Central memory CD8-positive, alpha-beta T cell (primary cell): ENCODE results near the gene CUX1.
"Not testable (repeated sequence)": the region's sequence is repeated elsewhere in the genome, so short reads cannot be mapped to it uniquely, and the experiment has no call there.

Source experiments
- ATAC-seq: fragments of 150-1000 bp; cut with Tn5 transposase; replicated peaks from 2 replicates; pipeline ENCODE4 v1.10.0; 2022; ENCODE audit warnings: mild to moderate bottlenecking, moderate FRiP score, moderate number of reproducible peaks; ENCODE audit not compliant: poor library complexity, severe bottlenecking; ENCODE audit errors: extremely low read depth
- DNase-seq, 2 donors: peaks; one replicate each; pipeline ENCODE4 v3.0.0; 2021; ENCODE audit warnings: low spot score in 2 of 2
- H3K27ac Mint-ChIP-seq: one replicate; pipeline ENCODE4 v1.8.0; 2022; ENCODE audit warnings: low read depth, mild to moderate bottlenecking, moderate library complexity, mixed read lengths
- H3K27me3 Mint-ChIP-seq: one replicate; pipeline ENCODE4 v1.8.0; 2022; ENCODE audit warnings: mixed read lengths
- H3K36me3 Mint-ChIP-seq: one replicate; pipeline ENCODE4 v1.8.0; 2022; ENCODE audit warnings: mild to moderate bottlenecking, moderate library complexity, mixed read lengths; ENCODE audit not compliant: insufficient read depth
- H3K4me1 Mint-ChIP-seq: one replicate; pipeline ENCODE4 v1.8.0; 2022; ENCODE audit warnings: mixed read lengths
- H3K4me3 Mint-ChIP-seq: one replicate; pipeline ENCODE4 v1.8.0; 2022; ENCODE audit warnings: mild to moderate bottlenecking, moderate library complexity, mixed read lengths
- H3K9me3 Mint-ChIP-seq: one replicate; pipeline ENCODE4 v1.8.0; 2022; ENCODE audit warnings: mixed read lengths

The CUX1 gene

DNA sequence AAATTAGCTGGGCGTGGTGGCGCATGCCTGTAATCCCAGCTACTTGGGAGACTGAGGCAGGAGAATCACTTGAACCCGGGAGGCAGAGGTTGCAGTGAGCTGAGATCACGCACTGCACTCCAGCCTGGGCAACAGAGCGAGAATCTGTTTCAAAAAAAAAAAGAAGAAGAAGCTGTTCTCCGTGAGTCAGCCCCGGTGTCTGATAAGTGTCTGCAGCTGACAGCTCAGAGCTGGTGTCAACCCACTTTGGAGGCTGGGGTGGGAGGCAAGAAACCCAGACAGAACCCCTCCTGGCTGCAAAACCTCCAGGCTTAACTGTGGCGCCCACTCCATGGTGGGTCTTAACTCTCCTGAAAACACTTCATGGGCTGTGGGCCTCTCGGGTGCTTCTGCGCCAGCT lies 170.6 kb downstream of the CUX1 start:
- H3K27ac Mint-ChIP-seq, H3K4me3 Mint-ChIP-seq, ATAC-seq, H3K27me3 Mint-ChIP-seq, H3K36me3 Mint-ChIP-seq, H3K9me3 Mint-ChIP-seq, DNase-seq: not testable (repeated sequence)
- H3K4me1 Mint-ChIP-seq: peaks cover 24% of the 10 kb centered on the region

DNA sequence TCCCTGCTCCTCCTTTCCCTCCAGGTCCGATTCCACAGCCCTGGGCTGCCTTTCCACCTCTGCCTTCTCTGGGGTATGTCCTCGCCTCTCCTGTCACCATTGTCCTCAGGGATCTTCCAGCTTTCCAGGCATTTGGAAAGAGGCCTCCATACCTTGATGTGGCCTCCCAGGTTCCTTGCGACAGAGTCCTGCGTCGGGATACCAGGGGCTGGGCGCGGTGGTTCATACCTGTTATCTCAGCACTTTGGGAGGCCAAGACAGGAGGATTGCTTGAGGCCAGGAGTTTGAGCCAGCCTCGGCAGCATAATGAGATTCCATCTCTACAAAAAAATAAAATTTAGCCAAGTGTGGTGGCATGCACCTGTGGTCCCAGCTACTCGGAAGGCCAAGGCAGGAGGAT lies 171.1 kb downstream of the CUX1 start:
- Mint-ChIP-seq H3K27ac (no peak overlapping the region), H3K9me3 (no peaks in the 10 kb centered on the region), H3K36me3 (peaks cover 5% of the 10 kb centered on the region), H3K4me1 (peaks cover 25% of the 10 kb centered on the region), H3K4me3 (no peak overlapping the region), H3K27me3 (no peaks in the 10 kb centered on the region)
- ATAC-seq (no peak), DNase-seq (no peak)

- peaks cover 5% of the 10 kb centered on the region for H3K36me3 Mint-ChIP-seq
- H3K9me3 Mint-ChIP-seq: no peaks in the 10 kb centered on the region
- H3K4me1 Mint-ChIP-seq: peaks cover 31% of the 10 kb centered on the region
- H3K27ac Mint-ChIP-seq: no peak overlapping the region
- no peak overlapping the region for H3K4me3 Mint-ChIP-seq
- ATAC-seq (no peak), DNase-seq (no peak)
- H3K27me3 Mint-ChIP-seq: no peaks in the 10 kb centered on the region
Observed at GRCh38 chr7:101989101-101989500, 171.7 kb downstream of the CUX1 start.

- H3K27ac Mint-ChIP-seq: no peak overlapping the region
- H3K4me1 Mint-ChIP-seq: peaks cover 37% of the 10 kb centered on the region
- peaks cover 5% of the 10 kb centered on the region for H3K36me3 Mint-ChIP-seq
- ATAC-seq: no peak
- no peak for DNase-seq
- peak overlapping the region; percentile 13 for H3K4me3 Mint-ChIP-seq
- no peaks in the 10 kb centered on the region for H3K27me3 Mint-ChIP-seq
- H3K9me3 Mint-ChIP-seq: no peaks in the 10 kb centered on the region
Observed at GRCh38 chr7:101990811-101991418, 173.5 kb downstream of the CUX1 start.

GRCh38 chr7:101991860-101992259 lies 174.4 kb downstream of the CUX1 start:
- H3K4me3 Mint-ChIP-seq: no peak overlapping the region
- H3K36me3 Mint-ChIP-seq: peaks cover 5% of the 10 kb centered on the region
- H3K9me3 Mint-ChIP-seq: no peaks in the 10 kb centered on the region
- DNase-seq: no peak
- H3K27ac Mint-ChIP-seq: no peak overlapping the region
- H3K4me1 Mint-ChIP-seq: peaks cover 37% of the 10 kb centered on the region
- H3K27me3 Mint-ChIP-seq: no peaks in the 10 kb centered on the region
- ATAC-seq: no peak

DNA sequence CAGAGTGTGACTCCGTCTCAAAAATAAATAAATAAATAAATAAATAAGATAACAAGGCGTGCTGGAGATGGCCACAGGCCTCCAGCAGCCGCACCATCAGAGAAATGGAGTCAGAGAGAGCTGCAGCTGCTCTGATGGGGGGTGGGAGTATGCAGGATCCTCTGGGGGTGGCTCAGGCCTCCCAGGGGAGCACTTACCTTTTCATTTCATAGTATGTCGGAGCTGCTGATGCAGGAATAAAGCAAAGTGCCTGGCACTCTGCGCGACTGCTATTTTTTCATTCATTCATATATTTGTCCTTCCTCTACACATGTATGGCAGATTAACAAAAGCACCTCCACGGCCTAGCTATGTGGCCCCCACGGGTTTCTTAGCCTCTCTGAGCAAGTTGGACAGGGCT lies 175.9 kb downstream of the CUX1 start:
- Mint-ChIP-seq H3K27me3 (no peaks in the 10 kb centered on the region), H3K4me1 (peaks cover 34% of the 10 kb centered on the region), H3K27ac (no peak overlapping the region), H3K9me3 (no peaks in the 10 kb centered on the region), H3K36me3 (peaks cover 2% of the 10 kb centered on the region), H3K4me3 (no peak overlapping the region)
- DNase-seq: no peak
- ATAC-seq: no peak

DNA sequence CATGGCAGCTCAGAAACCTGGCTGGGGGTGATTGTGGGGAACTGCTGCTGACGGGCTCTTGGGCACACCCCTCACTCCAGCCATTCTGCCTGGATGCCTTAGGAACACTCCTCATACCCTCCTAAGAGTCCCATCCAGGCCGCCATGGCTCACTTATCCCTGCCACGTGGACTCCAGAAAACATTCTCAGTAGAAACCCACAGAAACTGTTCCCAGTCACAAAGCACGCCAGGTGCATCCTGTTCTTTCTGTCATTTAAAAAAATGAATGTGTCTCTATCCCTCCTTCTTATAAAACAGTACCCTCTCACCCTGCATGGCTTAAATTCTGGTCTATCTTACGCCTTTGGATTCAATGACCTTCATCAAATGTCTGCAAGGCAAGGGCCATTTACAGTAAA lies 177.7 kb downstream of the CUX1 start:
- Mint-ChIP-seq H3K9me3 (no peaks in the 10 kb centered on the region), H3K36me3 (no peaks in the 10 kb centered on the region), H3K4me1 (peaks cover 26% of the 10 kb centered on the region), H3K27me3 (no peaks in the 10 kb centered on the region), H3K4me3 (no peak overlapping the region), H3K27ac (no peak overlapping the region)
- ATAC-seq: no peak
- DNase-seq: no peak

DNA sequence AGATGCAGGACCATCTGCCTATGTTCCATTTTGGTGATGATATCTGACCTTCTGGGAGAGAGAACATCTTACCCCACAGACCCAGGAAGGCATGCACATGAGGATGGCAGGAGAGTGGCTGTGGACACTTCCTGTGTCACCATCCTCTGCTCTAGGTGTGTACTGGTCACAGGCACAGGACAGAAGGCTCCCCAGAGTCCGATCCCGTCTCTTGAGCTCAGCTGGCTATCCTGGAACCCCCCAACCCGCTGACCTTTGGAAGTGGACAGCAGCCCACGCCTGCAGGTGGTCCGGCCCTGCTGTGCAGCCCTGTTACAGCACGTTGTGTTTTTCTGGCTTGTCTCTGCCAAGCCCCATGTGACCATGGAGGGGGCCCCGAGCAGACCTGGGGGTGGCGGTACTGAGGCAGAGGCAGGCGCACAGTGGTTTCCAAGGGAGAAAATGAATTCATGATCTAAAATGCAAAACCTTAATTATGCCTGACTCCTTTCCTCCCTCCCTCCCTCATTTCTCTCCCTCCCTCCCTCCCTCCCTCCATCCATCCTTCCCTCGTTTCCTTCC lies 178.8 kb downstream of the CUX1 start:
- Mint-ChIP-seq H3K4me1 (peaks cover 26% of the 10 kb centered on the region), H3K27me3 (no peaks in the 10 kb centered on the region), H3K36me3 (no peaks in the 10 kb centered on the region), H3K4me3 (no peak overlapping the region), H3K27ac (no peak overlapping the region), H3K9me3 (no peaks in the 10 kb centered on the region)
- ATAC-seq (no peak), DNase-seq (no peak)

- Mint-ChIP-seq H3K4me3 (no peak overlapping the region), H3K4me1 (peaks cover 26% of the 10 kb centered on the region), H3K9me3 (no peaks in the 10 kb centered on the region), H3K27ac (no peak overlapping the region), H3K36me3 (no peaks in the 10 kb centered on the region), H3K27me3 (no peaks in the 10 kb centered on the region)
- no peak for ATAC-seq
- no peak for DNase-seq
Observed at GRCh38 chr7:101996876-101997275, 179.4 kb downstream of the CUX1 start.

- no peaks in the 10 kb centered on the region for H3K36me3 Mint-ChIP-seq
- no peak overlapping the region for H3K4me3 Mint-ChIP-seq
- no peaks in the 10 kb centered on the region for H3K9me3 Mint-ChIP-seq
- no peaks in the 10 kb centered on the region for H3K27me3 Mint-ChIP-seq
- ATAC-seq (no peak), DNase-seq (no peak)
- peaks cover 26% of the 10 kb centered on the region for H3K4me1 Mint-ChIP-seq
- no peak overlapping the region for H3K27ac Mint-ChIP-seq
Observed at GRCh38 chr7:101998029-101998905, 180.8 kb downstream of the CUX1 start.

GRCh38 chr7:101998906-101999240 lies 181.4 kb downstream of the CUX1 start:
- Mint-ChIP-seq H3K4me3 (no peak overlapping the region), H3K27me3 (no peaks in the 10 kb centered on the region), H3K9me3 (no peaks in the 10 kb centered on the region), H3K36me3 (peaks cover under 1% of the 10 kb centered on the region), H3K4me1 (peaks cover 21% of the 10 kb centered on the region), H3K27ac (no peak overlapping the region)
- no peak for ATAC-seq
- no peak for DNase-seq

- no peaks in the 10 kb centered on the region for H3K27me3 Mint-ChIP-seq
- H3K4me1 Mint-ChIP-seq: peaks cover 17% of the 10 kb centered on the region
- H3K9me3 Mint-ChIP-seq: no peaks in the 10 kb centered on the region
- no peak overlapping the region for H3K4me3 Mint-ChIP-seq
- no peak for ATAC-seq
- H3K27ac Mint-ChIP-seq: no peak overlapping the region
- DNase-seq: no peak
- peaks cover 2% of the 10 kb centered on the region for H3K36me3 Mint-ChIP-seq
Observed at GRCh38 chr7:101999393-101999792, 182.0 kb downstream of the CUX1 start.

DNA sequence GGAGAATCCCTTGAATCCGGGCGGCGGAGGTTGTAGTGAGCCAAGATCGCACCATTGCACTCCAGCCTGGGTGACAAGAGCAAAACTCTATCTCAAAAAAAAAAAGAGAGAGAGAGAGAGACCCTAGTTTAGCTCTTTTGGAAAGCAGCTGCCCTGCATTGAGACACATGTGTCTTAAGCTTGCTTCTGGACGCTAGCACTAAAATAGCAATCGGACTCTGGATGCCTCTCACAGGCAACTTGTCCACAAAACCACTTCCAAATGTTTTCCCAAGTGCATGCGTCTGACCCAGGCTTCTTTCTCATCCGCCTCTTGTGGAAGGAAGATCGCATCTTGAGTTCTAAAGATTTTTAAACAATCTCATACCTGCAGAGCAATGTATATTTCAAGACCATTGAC lies 182.7 kb downstream of the CUX1 start:
- Mint-ChIP-seq H3K9me3 (no peaks in the 10 kb centered on the region), H3K27me3 (no peaks in the 10 kb centered on the region), H3K4me3 (no peak overlapping the region), H3K36me3 (peaks cover 2% of the 10 kb centered on the region), H3K27ac (no peak overlapping the region), H3K4me1 (peaks cover 14% of the 10 kb centered on the region)
- ATAC-seq (no peak), DNase-seq (no peak)
